Brain microvascular endothelial cell (primary cell): ENCODE measurements around the gene TNFRSF13B.
"Not testable (repeated sequence)": the region's sequence is repeated elsewhere in the genome, so short reads cannot be mapped to it uniquely, and the experiment has no call there.

Experiments
- DNase-seq: peaks from one replicate; pipeline ENCODE4 v3.0.0-alpha.2; 2020
- H3K27ac ChIP-seq: fragments of 250-450 bp; sonication (Bioruptor Pico); 2 replicates; pipeline ENCODE4 v1.5.1; 2020; ENCODE audit warnings: mild to moderate bottlenecking, moderate library complexity
- H3K27me3 ChIP-seq: fragments of 250-450 bp; sonication (Bioruptor Pico); replicated peaks from 2 replicates; pipeline ENCODE4 v1.5.1; 2020; ENCODE audit warnings: mild to moderate bottlenecking
- H3K36me3 ChIP-seq: fragments of 250-450 bp; sonication (Bioruptor Pico); replicated peaks from 2 replicates; pipeline ENCODE4 v1.5.1; 2020; ENCODE audit warnings: mild to moderate bottlenecking
- H3K4me3 ChIP-seq: 2 replicates; pipeline ENCODE4 v1.5.1; 2011; ENCODE audit warnings: low read depth, mild to moderate bottlenecking, control low read depth, low read length, moderate library complexity
- CTCF ChIP-seq: IDR thresholded peaks from 2 replicates; pipeline ENCODE4 v1.5.1; 2011; ENCODE audit warnings: low read depth, mild to moderate bottlenecking, moderate library complexity, low read length, control low read depth, inconsistent platforms; ENCODE audit errors: missing control alignments
- in situ Hi-C: cut with HindIII; loops from 2 replicates; pipeline ENCODE4 v1.10.0; 2017; ENCODE audit warnings: low sequenced_read_pairs, low pct_ligation_motif_present

TNFRSF13B gene

GRCh38 chr17:16905593-16906191, 66.2 kb downstream of the TNFRSF13B start:
- H3K36me3 ChIP-seq: no peaks in the 10 kb centered on the region
- no peak overlapping the region for H3K4me3 ChIP-seq
- H3K27ac ChIP-seq: peak overlapping the region; percentile 82
- peaks cover 2% of the 10 kb centered on the region for H3K27me3 ChIP-seq
- in situ Hi-C loops: no loop called here
- TF ChIP-seq CTCF: no peak
- peak; percentile 85 for DNase-seq

GRCh38 chr17:16903070-16903469, 68.8 kb downstream of the TNFRSF13B start:
- H3K36me3 ChIP-seq, in situ Hi-C loops, DNase-seq, H3K4me3 ChIP-seq, H3K27ac ChIP-seq, H3K27me3 ChIP-seq: not testable (repeated sequence)

GRCh38 chr17:16900288-16900882, 71.5 kb downstream of the TNFRSF13B start:
- no peak for DNase-seq
- no peak overlapping the region for H3K4me3 ChIP-seq
- in situ Hi-C loops: no loop called here
- H3K27ac ChIP-seq: no peak overlapping the region
- peaks cover 8% of the 10 kb centered on the region for H3K27me3 ChIP-seq
- TF ChIP-seq CTCF: no peak
- no peaks in the 10 kb centered on the region for H3K36me3 ChIP-seq

- H3K27ac ChIP-seq, in situ Hi-C loops, DNase-seq, H3K4me3 ChIP-seq, H3K36me3 ChIP-seq, H3K27me3 ChIP-seq: not testable (repeated sequence)
These were observed 74.6 kb downstream of the TNFRSF13B start for GRCh38 chr17:16897211-16897896.

- H3K27ac ChIP-seq, H3K27me3 ChIP-seq, H3K4me3 ChIP-seq, in situ Hi-C loops, H3K36me3 ChIP-seq, DNase-seq: not testable (repeated sequence)
These were observed 75.7 kb downstream of the TNFRSF13B start for GRCh38 chr17:16896235-16896634.

- DNase-seq, in situ Hi-C loops, H3K36me3 ChIP-seq, H3K27ac ChIP-seq, H3K27me3 ChIP-seq, H3K4me3 ChIP-seq: not testable (repeated sequence)
These were observed 78.4 kb downstream of the TNFRSF13B start for GRCh38 chr17:16893527-16893926.

GRCh38 chr17:16892876-16893454, 79.0 kb downstream of the TNFRSF13B start:
- DNase-seq, H3K36me3 ChIP-seq, H3K4me3 ChIP-seq, H3K27me3 ChIP-seq, H3K27ac ChIP-seq, in situ Hi-C loops: not testable (repeated sequence)

- Histone ChIP-seq H3K4me3 (no peak overlapping the region), H3K27me3 (no peaks in the 10 kb centered on the region), H3K36me3 (no peaks in the 10 kb centered on the region), H3K27ac (no peak overlapping the region)
- no peak for DNase-seq
- no peak for TF ChIP-seq CTCF
- in situ Hi-C loops: no loop called here
These were observed 82.8 kb downstream of the TNFRSF13B start for GRCh38 chr17:16889088-16889465.
